Neural cell (in vitro differentiated cells): ENCODE measurements around the gene PCDH9. TPM values are rescaled to one million over a fixed set of nuclear protein-coding genes. Genes with fewer than 3 reads are reported as not detected.
A peak's percentile ranks its signal among the peaks of the same experiment; 100 is the strongest.

ENCODE experiments used
- H2AFZ ChIP-seq: fragments of 200-600, 300-800 bp; sonication (generic), shearing (Covaris generic); 2 replicates; pipeline ENCODE4 v1.6.0; 2014; ENCODE audit warnings: low read depth, mild to moderate bottlenecking, antibody characterized with exemption, low read length, moderate library complexity
- H3F3A ChIP-seq: fragments of 200-600 bp; shearing (Covaris generic); 2 replicates; pipeline ENCODE4 v1.6.1; 2016; ENCODE audit warnings: mild to moderate bottlenecking, moderate library complexity, mixed read lengths, antibody characterized with exemption, low read length; ENCODE audit not compliant: insufficient read depth, poor library complexity, severe bottlenecking
- H3K27ac ChIP-seq: fragments of 200-600, 300-800 bp; sonication (generic), shearing (Covaris generic); 2 replicates; pipeline ENCODE4 v1.5.1; 2014; ENCODE audit warnings: mild to moderate bottlenecking, low read length, moderate library complexity
- H3K27me3 ChIP-seq: fragments of 300-800, 200-600 bp; sonication (generic), shearing (Covaris generic); 2 replicates; pipeline ENCODE4 v1.6.0; 2014; ENCODE audit warnings: mild to moderate bottlenecking, low read depth, low read length, moderate library complexity; ENCODE audit not compliant: insufficient read depth
- H3K36me3 ChIP-seq: fragments of 300-800, 200-600 bp; sonication (generic), shearing (Covaris generic); 2 replicates; pipeline ENCODE4 v1.5.1; 2014; ENCODE audit warnings: mild to moderate bottlenecking, antibody characterized with exemption, low read length, moderate library complexity; ENCODE audit not compliant: insufficient read depth
- H3K4me2 ChIP-seq: fragments of 300-800, 200-600 bp; sonication (generic), shearing (Covaris generic); 2 replicates; pipeline ENCODE4 v1.6.0; 2014; ENCODE audit warnings: mild to moderate bottlenecking, low read length
- H3K4me3 ChIP-seq: fragments of 300-800, 200-600 bp; sonication (generic), shearing (Covaris generic); 2 replicates; pipeline ENCODE4 v1.5.1; 2014; ENCODE audit warnings: mild to moderate bottlenecking, low read length, moderate library complexity
- H3K79me2 ChIP-seq: fragments of 200-600 bp; shearing (Covaris generic); replicated peaks from 2 replicates; pipeline ENCODE4 v1.6.0; 2014; ENCODE audit warnings: mild to moderate bottlenecking, low read length, moderate library complexity; ENCODE audit not compliant: insufficient read depth
- H3K9ac ChIP-seq: fragments of 300-800, 200-600 bp; sonication (generic), shearing (Covaris generic); 2 replicates; pipeline ENCODE4 v1.6.1; 2016; ENCODE audit warnings: mild to moderate bottlenecking, low read length, mixed read lengths
- H3K9me2 ChIP-seq: fragments of 200-600 bp; shearing (Covaris generic); 2 replicates; pipeline ENCODE4 v1.6.1; 2016; ENCODE audit warnings: mild to moderate bottlenecking, low read length, mixed read lengths; ENCODE audit not compliant: insufficient read depth
- H3K9me3 ChIP-seq: fragments of 200-600, 300-800 bp; sonication (generic), shearing (Covaris generic); 2 replicates; pipeline ENCODE4 v1.6.1; 2016; ENCODE audit warnings: mild to moderate bottlenecking, mixed run types, low read length, moderate library complexity, mixed read lengths
- H4K20me1 ChIP-seq: fragments of 200-600 bp; shearing (Covaris generic); 2 replicates; pipeline ENCODE4 v1.6.1; 2016; ENCODE audit warnings: mild to moderate bottlenecking, mixed run types; ENCODE audit not compliant: insufficient read depth
- EP300 ChIP-seq: fragments of 450-650 bp; conservative IDR thresholded peaks from 2 replicates; pipeline ENCODE4 v1.6.1; 2014; ENCODE audit warnings: antibody characterized with exemption, mild to moderate bottlenecking, moderate library complexity; ENCODE audit not compliant: poor library complexity, severe bottlenecking
- EZH2 ChIP-seq: fragments of 200-600, 300-800 bp; shearing (Covaris generic), sonication (generic); IDR thresholded peaks from 2 replicates; pipeline ENCODE4 v1.6.1; 2014; ENCODE audit warnings: antibody characterized with exemption, low read length, borderline replicate concordance, mild to moderate bottlenecking; ENCODE audit not compliant: insufficient read depth, poor library complexity, severe bottlenecking
- MXI1 ChIP-seq: fragments of 450-650 bp; conservative IDR thresholded peaks from 2 replicates; pipeline ENCODE4 v1.6.1; 2014; ENCODE audit warnings: antibody characterized with exemption, mild to moderate bottlenecking; ENCODE audit not compliant: poor library complexity, severe bottlenecking
- POLR2AphosphoS5 ChIP-seq: IDR thresholded peaks from 2 replicates; pipeline ENCODE4 v1.6.1; 2012
- RAD21 ChIP-seq: fragments of 450-650 bp; conservative IDR thresholded peaks from 2 replicates; pipeline ENCODE4 v1.6.1; 2014; ENCODE audit warnings: antibody characterized with exemption, mild to moderate bottlenecking, moderate library complexity
- TAF1 ChIP-seq: IDR thresholded peaks from 2 replicates; pipeline ENCODE4 v1.6.1; 2012; ENCODE audit warnings: low read depth
- polyA plus RNA-seq: library from polyadenylated mRNA; depleted of rRNA; stranded (reverse); fragments of >200 nt; gene quantifications from 2 replicates; pipeline ENCODE4 v1.2.3, GENCODE V29; 2014
- TF ChIP-seq, protein P1 (sequence below): fragments of 450-650 bp; IDR thresholded peaks from 2 replicates; pipeline ENCODE4 v1.5.1; 2014; ENCODE audit warnings: antibody characterized with exemption, mild to moderate bottlenecking, moderate library complexity; ENCODE audit not compliant: poor library complexity, severe bottlenecking
- TF ChIP-seq, protein P2 (sequence below): IDR thresholded peaks from 2 replicates; pipeline ENCODE4 v1.6.1; 2012; ENCODE audit warnings: borderline replicate concordance

The PCDH9 gene
- polyA plus RNA-seq, 1 donor from 2014 or later, result 4.6 TPM

DNA sequence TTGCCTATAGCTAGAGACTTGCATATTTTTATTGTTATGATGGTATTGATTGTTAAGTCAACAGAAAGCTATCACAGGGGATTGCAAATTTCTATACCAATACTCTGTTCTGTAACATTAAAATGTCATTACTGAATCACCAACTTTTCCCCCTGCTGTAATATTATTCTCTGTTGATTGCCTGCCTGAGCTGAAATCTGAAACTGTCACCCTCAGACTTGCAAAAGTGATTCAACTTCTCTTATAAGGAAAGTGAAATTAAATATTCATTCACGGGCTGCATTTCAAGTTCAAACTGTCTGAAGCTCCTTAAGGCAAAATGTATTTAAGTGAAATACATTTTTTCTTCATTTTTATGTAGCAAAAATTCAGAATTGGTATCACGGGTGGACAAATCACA is 723.2 kb downstream of the PCDH9 start:
- H3K27me3 ChIP-seq, result no peaks in the 10 kb centered on the region
- no peak overlapping the region for H3K9ac ChIP-seq
- no peaks in the 10 kb centered on the region for H3K9me3 ChIP-seq
- no peak overlapping the region for H2AFZ ChIP-seq
- H3F3A ChIP-seq, result no peaks in the 10 kb centered on the region
- no peaks in the 10 kb centered on the region for H3K9me2 ChIP-seq
- H4K20me1 ChIP-seq, result no peaks in the 10 kb centered on the region
- TF ChIP-seq, protein P1, sequence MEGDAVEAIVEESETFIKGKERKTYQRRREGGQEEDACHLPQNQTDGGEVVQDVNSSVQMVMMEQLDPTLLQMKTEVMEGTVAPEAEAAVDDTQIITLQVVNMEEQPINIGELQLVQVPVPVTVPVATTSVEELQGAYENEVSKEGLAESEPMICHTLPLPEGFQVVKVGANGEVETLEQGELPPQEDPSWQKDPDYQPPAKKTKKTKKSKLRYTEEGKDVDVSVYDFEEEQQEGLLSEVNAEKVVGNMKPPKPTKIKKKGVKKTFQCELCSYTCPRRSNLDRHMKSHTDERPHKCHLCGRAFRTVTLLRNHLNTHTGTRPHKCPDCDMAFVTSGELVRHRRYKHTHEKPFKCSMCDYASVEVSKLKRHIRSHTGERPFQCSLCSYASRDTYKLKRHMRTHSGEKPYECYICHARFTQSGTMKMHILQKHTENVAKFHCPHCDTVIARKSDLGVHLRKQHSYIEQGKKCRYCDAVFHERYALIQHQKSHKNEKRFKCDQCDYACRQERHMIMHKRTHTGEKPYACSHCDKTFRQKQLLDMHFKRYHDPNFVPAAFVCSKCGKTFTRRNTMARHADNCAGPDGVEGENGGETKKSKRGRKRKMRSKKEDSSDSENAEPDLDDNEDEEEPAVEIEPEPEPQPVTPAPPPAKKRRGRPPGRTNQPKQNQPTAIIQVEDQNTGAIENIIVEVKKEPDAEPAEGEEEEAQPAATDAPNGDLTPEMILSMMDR, result no peak
- peak; percentile 31 for TF ChIP-seq EP300
- TF ChIP-seq RAD21, result no peak
- no peak for TF ChIP-seq MXI1
- TF ChIP-seq EZH2, result no peak
- TF ChIP-seq, protein P2, sequence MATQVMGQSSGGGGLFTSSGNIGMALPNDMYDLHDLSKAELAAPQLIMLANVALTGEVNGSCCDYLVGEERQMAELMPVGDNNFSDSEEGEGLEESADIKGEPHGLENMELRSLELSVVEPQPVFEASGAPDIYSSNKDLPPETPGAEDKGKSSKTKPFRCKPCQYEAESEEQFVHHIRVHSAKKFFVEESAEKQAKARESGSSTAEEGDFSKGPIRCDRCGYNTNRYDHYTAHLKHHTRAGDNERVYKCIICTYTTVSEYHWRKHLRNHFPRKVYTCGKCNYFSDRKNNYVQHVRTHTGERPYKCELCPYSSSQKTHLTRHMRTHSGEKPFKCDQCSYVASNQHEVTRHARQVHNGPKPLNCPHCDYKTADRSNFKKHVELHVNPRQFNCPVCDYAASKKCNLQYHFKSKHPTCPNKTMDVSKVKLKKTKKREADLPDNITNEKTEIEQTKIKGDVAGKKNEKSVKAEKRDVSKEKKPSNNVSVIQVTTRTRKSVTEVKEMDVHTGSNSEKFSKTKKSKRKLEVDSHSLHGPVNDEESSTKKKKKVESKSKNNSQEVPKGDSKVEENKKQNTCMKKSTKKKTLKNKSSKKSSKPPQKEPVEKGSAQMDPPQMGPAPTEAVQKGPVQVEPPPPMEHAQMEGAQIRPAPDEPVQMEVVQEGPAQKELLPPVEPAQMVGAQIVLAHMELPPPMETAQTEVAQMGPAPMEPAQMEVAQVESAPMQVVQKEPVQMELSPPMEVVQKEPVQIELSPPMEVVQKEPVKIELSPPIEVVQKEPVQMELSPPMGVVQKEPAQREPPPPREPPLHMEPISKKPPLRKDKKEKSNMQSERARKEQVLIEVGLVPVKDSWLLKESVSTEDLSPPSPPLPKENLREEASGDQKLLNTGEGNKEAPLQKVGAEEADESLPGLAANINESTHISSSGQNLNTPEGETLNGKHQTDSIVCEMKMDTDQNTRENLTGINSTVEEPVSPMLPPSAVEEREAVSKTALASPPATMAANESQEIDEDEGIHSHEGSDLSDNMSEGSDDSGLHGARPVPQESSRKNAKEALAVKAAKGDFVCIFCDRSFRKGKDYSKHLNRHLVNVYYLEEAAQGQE, result no peak
- no peak overlapping the region for H3K4me2 ChIP-seq
- no peak overlapping the region for H3K4me3 ChIP-seq
- H3K79me2 ChIP-seq, result no peaks in the 10 kb centered on the region
- no peaks in the 10 kb centered on the region for H3K36me3 ChIP-seq
- H3K27ac ChIP-seq, result no peak overlapping the region

GRCh38 chr13:66506051-66506777 is 723.9 kb downstream of the PCDH9 start:
- Histone ChIP-seq H3K9ac (no peak overlapping the region), H3K4me2 (no peak overlapping the region), H3K27ac (no peak overlapping the region), H3K9me2 (no peaks in the 10 kb centered on the region), H3K36me3 (no peaks in the 10 kb centered on the region), H3F3A (no peaks in the 10 kb centered on the region), H3K27me3 (no peaks in the 10 kb centered on the region), H3K9me3 (no peaks in the 10 kb centered on the region), H3K4me3 (no peak overlapping the region), H4K20me1 (no peaks in the 10 kb centered on the region), H3K79me2 (no peaks in the 10 kb centered on the region), H2AFZ (no peak overlapping the region)
- TF ChIP-seq EZH2, result no peak
- no peak for TF ChIP-seq EP300
- TF ChIP-seq, protein P2, result no peak
- no peak for TF ChIP-seq POLR2AphosphoS5
- no peak for TF ChIP-seq TAF1
